Osteocyte (in vitro differentiated cells): Measurements from ENCODE around the gene C16orf82. TPM values are rescaled to one million over a fixed set of nuclear protein-coding genes. Genes with fewer than 3 reads are reported as not detected.

Source experiments
- DNase-seq: peaks from one replicate; pipeline ENCODE4 v3.0.0; 2021; ENCODE audit warnings: mixed read lengths; ENCODE audit not compliant: unreplicated experiment; ENCODE audit errors: extremely low spot score
- H3K27ac Mint-ChIP-seq: one replicate; pipeline ENCODE4 v1.8.0; 2021; ENCODE audit warnings: mild to moderate bottlenecking, mixed read lengths; ENCODE audit not compliant: unreplicated experiment
- H3K27me3 Mint-ChIP-seq: one replicate; pipeline ENCODE4 v1.8.0; 2021; ENCODE audit warnings: mixed read lengths; ENCODE audit not compliant: unreplicated experiment
- H3K36me3 Mint-ChIP-seq: one replicate; pipeline ENCODE4 v1.8.0; 2021; ENCODE audit warnings: mixed read lengths; ENCODE audit not compliant: unreplicated experiment
- H3K4me1 Mint-ChIP-seq: one replicate; pipeline ENCODE4 v1.8.0; 2021; ENCODE audit warnings: mixed read lengths; ENCODE audit not compliant: unreplicated experiment
- H3K4me3 Mint-ChIP-seq: one replicate; pipeline ENCODE4 v1.8.0; 2021; ENCODE audit warnings: mild to moderate bottlenecking, moderate library complexity, mixed read lengths; ENCODE audit not compliant: unreplicated experiment
- H3K9me3 Mint-ChIP-seq: one replicate; pipeline ENCODE4 v1.8.0; 2021; ENCODE audit warnings: mixed read lengths; ENCODE audit not compliant: unreplicated experiment
- CTCF ChIP-seq: fragments of 200-600 bp; sonication (generic); IDR thresholded peaks from 2 replicates; pipeline ENCODE4 v1.5.0; 2021; ENCODE audit warnings: antibody characterized with exemption, mild to moderate bottlenecking, moderate library complexity
- total RNA-seq: library from RNA; stranded (reverse); gene quantifications from 2 replicates; pipeline ENCODE4 v1.2.1, GENCODE V29; 2021

C16orf82 gene
- total RNA-seq, 1 donor from 2014 or later = not detected

- no peaks in the 10 kb centered on the region for H3K4me1 Mint-ChIP-seq
- no peaks in the 10 kb centered on the region for H3K27me3 Mint-ChIP-seq
- peak; percentile 36 for DNase-seq
- TF ChIP-seq CTCF = no peak
- no peak overlapping the region for H3K4me3 Mint-ChIP-seq
- no peaks in the 10 kb centered on the region for H3K36me3 Mint-ChIP-seq
- H3K27ac Mint-ChIP-seq = no peak overlapping the region
- H3K9me3 Mint-ChIP-seq = no peaks in the 10 kb centered on the region
Observed at GRCh38 chr16:27028591-27029110, 38.1 kb upstream of the C16orf82 start.

GRCh38 chr16:27029525-27029924, 37.2 kb upstream of the C16orf82 start:
- Mint-ChIP-seq H3K4me1 (no peaks in the 10 kb centered on the region), H3K9me3 (no peaks in the 10 kb centered on the region), H3K27me3 (no peaks in the 10 kb centered on the region), H3K36me3 (no peaks in the 10 kb centered on the region), H3K27ac (no peak overlapping the region), H3K4me3 (no peak overlapping the region)
- no peak for TF ChIP-seq CTCF
- no peak for DNase-seq

GRCh38 chr16:27033281-27033979, 33.3 kb upstream of the C16orf82 start:
- H3K27ac Mint-ChIP-seq = no peak overlapping the region
- H3K27me3 Mint-ChIP-seq = no peaks in the 10 kb centered on the region
- no peaks in the 10 kb centered on the region for H3K9me3 Mint-ChIP-seq
- no peak overlapping the region for H3K4me3 Mint-ChIP-seq
- TF ChIP-seq CTCF = no peak
- no peaks in the 10 kb centered on the region for H3K4me1 Mint-ChIP-seq
- DNase-seq = no peak
- H3K36me3 Mint-ChIP-seq = no peaks in the 10 kb centered on the region

- H3K9me3 Mint-ChIP-seq = no peaks in the 10 kb centered on the region
- H3K4me3 Mint-ChIP-seq = no peak overlapping the region
- H3K27me3 Mint-ChIP-seq = no peaks in the 10 kb centered on the region
- no peaks in the 10 kb centered on the region for H3K36me3 Mint-ChIP-seq
- H3K4me1 Mint-ChIP-seq = no peaks in the 10 kb centered on the region
- no peak overlapping the region for H3K27ac Mint-ChIP-seq
- no peak for TF ChIP-seq CTCF
- DNase-seq = no peak
Observed at GRCh38 chr16:27040732-27041131, 26.0 kb upstream of the C16orf82 start.

GRCh38 chr16:27046958-27047518, 19.7 kb upstream of the C16orf82 start:
- Mint-ChIP-seq H3K27me3 (no peaks in the 10 kb centered on the region), H3K27ac (no peak overlapping the region), H3K9me3 (no peaks in the 10 kb centered on the region), H3K4me3 (no peak overlapping the region), H3K36me3 (no peaks in the 10 kb centered on the region), H3K4me1 (no peaks in the 10 kb centered on the region)
- TF ChIP-seq CTCF = no peak
- no peak for DNase-seq
